HG03558 (cell line): ENCODE data around the gene CNPY2.
"Not testable (repeated sequence)": the region's sequence is repeated elsewhere in the genome, so short reads cannot be mapped to it uniquely, and the experiment has no call there.

Experiments used
- ATAC-seq: cut with Tn5 transposase; IDR thresholded peaks from one replicate; pipeline ENCODE4 v1.9.1; 2021; ENCODE audit warnings: moderate number of reproducible peaks; ENCODE audit not compliant: unreplicated experiment; ENCODE audit errors: extremely low read depth

The CNPY2 gene

DNA sequence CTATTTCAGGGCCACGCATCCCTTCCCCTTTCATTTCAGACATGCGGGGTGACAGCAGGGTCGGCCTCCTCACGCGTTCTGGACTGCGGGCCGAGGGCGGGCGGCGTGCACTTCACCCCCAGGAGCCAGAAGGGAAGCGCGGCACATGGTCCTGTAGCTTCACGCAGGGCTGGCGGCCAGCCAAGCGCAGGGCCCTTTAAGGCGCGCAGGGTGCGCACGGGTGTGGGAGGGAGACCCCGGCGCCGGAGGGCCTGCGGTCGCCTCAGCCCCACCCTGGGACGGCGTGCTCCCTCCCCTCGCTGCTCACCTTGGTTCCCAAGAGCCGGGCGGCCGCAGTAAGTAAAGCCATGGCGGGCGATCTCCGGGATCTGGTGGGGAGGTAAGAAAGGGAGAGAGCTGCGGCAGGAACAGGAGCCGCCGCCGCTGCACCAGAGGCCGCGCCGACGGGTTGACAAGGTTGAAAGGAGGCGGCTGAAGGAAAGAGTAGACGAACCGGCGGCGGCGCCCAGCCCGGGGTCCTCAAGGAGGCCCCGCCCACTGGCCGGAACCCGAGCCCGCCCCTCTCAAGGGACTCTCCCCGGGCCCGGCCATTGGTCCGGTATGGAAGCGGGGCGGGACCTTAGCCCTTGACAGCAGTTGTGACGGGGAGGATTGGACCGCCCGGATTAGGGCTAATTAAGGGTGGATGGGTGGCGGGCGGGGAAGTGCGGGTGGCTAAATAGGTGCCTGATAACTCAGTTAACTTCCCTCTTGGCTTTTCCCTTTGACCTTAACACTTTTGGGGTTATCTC is 15.7 kb downstream of the CNPY2 start, which contains the start of gene CS:
Gene CS, minus strand, starts transcription at position 478 of the 791 bp plus-strand sequence. Its CDS starts 129 bp downstream, at position 349.
- peak; percentile 79 for ATAC-seq

- no peak for ATAC-seq
Measured at GRCh38 chr12:56299308-56299852, 16.4 kb downstream of the CNPY2 start.

GRCh38 chr12:56298828-56299227 is 17.0 kb downstream of the CNPY2 start:
- ATAC-seq = no peak

- no peak for ATAC-seq
Measured at GRCh38 chr12:56297400-56297799, 18.4 kb downstream of the CNPY2 start.

GRCh38 chr12:56296295-56296694 is 19.5 kb downstream of the CNPY2 start:
- no peak for ATAC-seq

DNA sequence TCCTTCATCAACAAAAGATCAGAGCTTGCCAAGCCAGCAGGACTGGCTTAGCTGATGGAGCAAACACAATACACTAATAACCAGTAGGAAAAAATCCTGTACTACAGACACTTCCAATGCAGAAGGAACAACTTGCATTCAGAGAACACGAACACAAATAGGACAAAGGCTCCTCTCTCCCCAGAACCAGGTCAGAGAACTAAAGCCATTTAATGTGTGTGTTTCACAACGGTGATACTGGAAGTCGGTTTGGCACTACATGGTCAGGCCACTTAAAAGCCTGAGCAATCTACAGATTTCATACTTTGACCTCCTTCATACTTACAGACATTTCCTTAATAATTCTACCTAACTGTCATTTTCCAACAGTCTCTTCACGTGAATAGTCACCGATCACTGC is 22.0 kb downstream of the CNPY2 start:
- ATAC-seq = no peak

DNA sequence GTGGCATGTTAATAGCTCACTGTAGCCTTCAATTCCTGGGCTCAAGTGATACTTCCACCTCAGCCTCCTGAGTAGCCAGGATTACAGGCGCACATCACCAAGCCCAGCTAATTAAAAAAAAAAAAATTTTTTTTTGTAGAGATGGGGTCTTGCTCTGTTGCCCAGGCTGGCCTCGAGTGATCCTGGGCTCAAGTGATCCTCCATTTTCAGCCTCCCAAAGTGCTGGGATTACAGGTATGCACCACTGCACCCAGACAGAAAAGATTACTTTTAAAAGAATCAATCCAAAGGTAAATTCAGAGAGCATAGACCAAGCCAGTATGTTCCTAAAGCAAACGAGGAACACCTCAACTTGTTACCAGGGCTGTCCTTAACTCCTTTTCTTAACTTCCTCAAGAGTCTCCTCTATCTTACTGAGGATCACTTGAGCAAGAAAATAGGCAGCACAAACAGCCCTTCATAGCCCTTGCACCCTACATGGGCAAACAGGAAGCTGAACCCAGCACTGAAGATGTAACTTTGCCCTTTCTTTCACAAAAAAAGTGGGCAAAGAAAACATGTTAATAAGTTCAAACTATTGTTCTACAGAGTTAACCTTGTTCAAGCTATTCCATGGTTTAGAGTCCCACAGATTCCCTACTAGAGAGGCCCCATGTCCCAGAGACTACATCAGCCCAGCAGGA is 26.9 kb downstream of the CNPY2 start:
- no peak for ATAC-seq

DNA sequence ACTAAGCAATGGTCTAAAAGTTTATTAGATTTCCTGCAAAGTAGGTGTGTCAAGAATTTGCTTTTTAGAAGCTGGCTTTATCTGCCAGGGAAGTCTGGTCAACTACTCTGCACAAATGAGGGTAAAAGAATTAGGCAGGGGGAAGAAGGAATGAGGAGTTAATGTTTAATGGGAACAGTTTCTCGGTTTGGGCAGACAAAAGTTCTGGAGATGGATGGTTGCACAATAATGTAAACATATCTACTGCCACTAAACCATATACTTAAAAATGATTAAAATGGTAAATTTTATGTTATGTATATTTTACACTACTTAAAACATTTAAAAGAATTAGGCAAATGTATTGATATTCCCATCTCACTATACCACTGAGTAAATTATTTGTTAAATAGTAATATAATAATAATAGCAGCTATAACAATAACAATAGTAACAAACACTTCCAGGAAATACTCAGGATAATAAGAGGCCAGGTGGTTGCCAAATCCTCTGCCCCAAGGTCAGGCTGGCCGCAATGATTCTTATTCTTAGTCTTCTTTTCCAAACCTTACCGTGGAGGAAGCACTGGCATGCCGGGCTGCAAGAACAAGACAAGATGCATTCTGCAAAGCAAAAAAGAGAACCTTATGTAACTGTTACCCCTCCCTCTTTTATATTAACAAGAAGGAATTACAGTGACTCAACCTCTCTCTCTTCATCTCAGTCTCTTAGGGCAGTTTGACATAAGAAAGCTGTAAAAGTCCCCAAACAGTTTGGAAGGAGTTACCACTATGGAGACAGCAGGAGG is 29.6 kb downstream of the CNPY2 start:
- no peak for ATAC-seq

- not testable (repeated sequence) for ATAC-seq
Measured at GRCh38 chr12:56284263-56284662, 31.5 kb downstream of the CNPY2 start.

GRCh38 chr12:56282579-56282978 is 33.2 kb downstream of the CNPY2 start:
- ATAC-seq = no peak

DNA sequence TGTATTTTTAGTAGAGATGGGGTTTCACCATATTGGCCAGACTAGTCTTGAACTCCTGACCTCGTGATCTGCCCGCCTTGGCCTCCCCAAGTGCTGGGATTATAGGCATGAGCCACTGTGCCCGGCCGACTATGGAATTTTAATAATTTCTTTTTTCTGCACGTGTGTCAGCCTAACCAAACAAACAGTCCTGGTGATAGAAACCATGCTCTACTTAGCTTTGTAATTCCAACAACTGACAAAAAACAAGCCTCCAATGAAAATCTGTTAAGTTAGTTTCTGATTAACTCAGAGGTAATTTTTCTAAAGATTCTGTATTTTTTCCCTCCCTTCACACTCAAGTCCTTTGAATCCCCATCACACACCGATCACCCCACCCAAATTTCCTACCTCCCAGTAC is 33.8 kb downstream of the CNPY2 start:
- ATAC-seq = no peak

DNA sequence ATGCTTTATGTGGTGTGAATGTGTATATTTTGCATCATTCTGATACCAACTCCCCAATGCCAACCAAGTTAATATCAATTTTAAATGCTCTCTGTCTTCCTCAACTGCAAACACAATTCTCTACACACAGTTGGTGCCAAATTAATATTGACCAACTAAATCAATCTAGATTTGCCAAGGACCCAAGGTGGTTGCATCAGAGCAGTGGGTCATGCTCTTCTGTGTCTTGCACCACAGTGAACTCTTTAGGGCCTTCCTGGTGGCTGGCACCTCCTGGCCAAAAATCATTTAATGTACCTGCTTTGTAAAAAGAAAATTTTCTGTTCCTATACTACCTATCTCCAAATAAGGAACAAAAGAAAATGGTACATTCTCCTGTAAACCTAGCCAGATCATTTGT is 34.9 kb downstream of the CNPY2 start:
- ATAC-seq = no peak

GRCh38 chr12:56278905-56279304 is 36.9 kb downstream of the CNPY2 start:
- ATAC-seq = no peak

DNA sequence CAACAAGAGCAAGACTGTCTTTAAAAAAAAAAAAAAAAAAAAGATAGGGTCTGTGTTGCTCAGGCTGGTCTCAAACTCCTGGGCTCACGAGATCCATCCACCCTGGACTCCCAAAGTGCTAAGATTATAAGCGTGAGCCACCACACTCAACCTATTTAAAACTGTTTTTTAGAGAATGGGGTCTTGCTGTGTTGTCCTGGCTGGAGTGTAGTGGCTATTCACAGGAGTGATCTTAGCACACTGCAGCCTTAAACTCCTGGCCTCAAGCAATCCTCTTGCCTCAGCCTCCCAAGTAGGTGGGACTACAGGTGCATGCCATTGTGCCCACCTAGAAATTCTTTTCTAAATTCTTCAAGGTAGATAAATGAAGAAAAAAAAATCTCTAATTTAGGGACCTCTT is 41.5 kb downstream of the CNPY2 start:
- ATAC-seq = no peak

DNA sequence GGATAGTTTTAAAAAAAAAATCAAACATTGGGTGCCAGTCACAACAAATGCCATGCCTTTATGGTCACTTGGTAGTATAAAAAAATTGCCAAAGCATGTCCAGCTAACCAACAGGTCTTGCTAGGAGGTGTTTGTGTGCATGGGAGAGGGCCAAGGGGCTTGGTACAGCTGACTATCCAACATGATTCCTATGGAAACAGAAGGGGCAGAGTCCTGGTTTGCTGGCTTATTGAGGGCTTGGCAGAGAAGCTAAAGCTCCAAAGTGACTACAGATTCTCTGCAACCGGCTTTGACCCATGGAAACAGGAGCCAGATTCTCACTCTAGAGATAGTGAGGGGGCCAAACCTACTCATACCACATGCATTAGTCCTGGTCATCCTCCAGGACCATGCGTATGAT is 43.3 kb downstream of the CNPY2 start:
- ATAC-seq = not testable (repeated sequence)

GRCh38 chr12:56271031-56271430 is 44.8 kb downstream of the CNPY2 start:
- no peak for ATAC-seq

GRCh38 chr12:56267443-56268071 is 48.2 kb downstream of the CNPY2 start:
- no peak for ATAC-seq

DNA sequence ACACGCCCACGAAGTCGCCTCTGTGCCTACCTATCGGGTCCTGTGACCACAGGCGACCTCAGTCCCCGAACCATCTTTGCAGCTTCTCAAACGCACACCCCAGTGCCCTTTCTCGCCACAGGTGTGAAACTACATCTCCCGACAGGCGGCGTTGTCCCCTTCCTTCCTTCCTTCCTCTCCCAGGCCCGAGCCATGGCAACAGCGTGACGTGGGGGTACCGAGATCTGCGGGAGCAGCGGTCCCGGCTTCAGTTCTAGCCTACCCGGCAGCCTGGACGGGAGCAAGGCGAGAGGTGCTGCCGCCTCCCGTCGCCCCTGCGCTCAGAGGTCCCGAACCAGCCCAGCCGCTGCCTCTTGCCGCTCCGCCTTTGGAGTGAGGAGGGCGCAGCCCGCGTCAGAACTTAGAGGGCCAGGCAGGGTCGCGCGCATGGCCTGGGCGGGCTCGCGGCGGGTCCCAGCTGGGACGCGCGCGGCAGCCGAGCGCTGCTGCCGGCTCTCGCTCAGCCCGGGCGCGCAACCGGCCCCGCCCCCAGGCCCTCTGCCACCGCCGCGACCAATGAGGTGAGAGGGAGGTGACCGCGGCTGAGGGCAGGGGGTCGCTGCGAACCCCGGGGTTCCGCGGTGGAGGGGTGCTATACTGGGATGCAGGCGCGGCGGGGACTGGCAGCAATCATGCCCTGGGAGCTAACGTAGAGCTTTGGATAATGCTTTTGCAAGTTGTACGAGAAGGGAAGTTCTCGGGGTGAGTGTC is 48.9 kb downstream of the CNPY2 start, which contains the start of gene COQ10A:
Gene COQ10A, plus strand, starts transcription at position 250 of the 750 bp plus-strand sequence. Its CDS starts 177 bp downstream, at position 427.
- ATAC-seq = peak; percentile 75

GRCh38 chr12:56266068-56266692 is 49.6 kb downstream of the CNPY2 start:
- not testable (repeated sequence) for ATAC-seq
